Spleen (tissue), 11 donors: ENCODE measurements around the gene PFKFB1. TPM values are rescaled to one million over a fixed set of nuclear protein-coding genes. Genes with fewer than 3 reads are reported as not detected.

Experiments
- DNase-seq: peaks from one replicate; pipeline ENCODE4 v3.0.0-alpha.2; 2020
- H3K27ac ChIP-seq, 8 donors: fragments of 200-600 bp; sonication (generic) in 7 of 8; 1 replicate in 4 of 8; 2 replicates in 4 of 8; pipeline versions ENCODE4 v1.5.0 to v1.8.0; 2016 to 2021; ENCODE audit warnings: inconsistent platforms in 4 of 8, mild to moderate bottlenecking in 4 of 8, moderate library complexity in 1 of 8
- H3K27me3 ChIP-seq, 7 donors: fragments of 200-600 bp; sonication (generic) in 6 of 7; replicated peaks in 1 of 7; 1 replicate in 4 of 7; 2 replicates in 3 of 7; pipeline versions ENCODE4 v1.5.0 to v1.8.0; 2016 to 2021; ENCODE audit warnings: inconsistent platforms in 3 of 7, mild to moderate bottlenecking in 1 of 7
- H3K36me3 ChIP-seq, 6 donors: fragments of 200-600 bp; sonication (generic) in 5 of 6; 1 replicate in 4 of 6; 2 replicates in 2 of 6; pipeline versions ENCODE4 v1.5.0 to v1.8.0; 2016 to 2021; ENCODE audit warnings: inconsistent platforms in 2 of 6
- H3K4me1 ChIP-seq, 6 donors: fragments of 200-600 bp; sonication (generic) in 5 of 6; 1 replicate in 3 of 6; 2 replicates in 3 of 6; pipeline versions ENCODE4 v1.5.0 to v1.8.0; 2016 to 2021; ENCODE audit warnings: inconsistent platforms in 3 of 6
- H3K4me3 ChIP-seq, 8 donors: fragments of 200-600 bp; sonication (generic) in 7 of 8; 1 replicate in 4 of 8; 2 replicates in 4 of 8; pipeline versions ENCODE4 v1.5.0 to v1.8.0; 2016 to 2021; ENCODE audit warnings: inconsistent platforms in 4 of 8, mild to moderate bottlenecking in 4 of 8, moderate library complexity in 2 of 8
- H3K9me3 ChIP-seq, 8 donors: fragments of 200-600 bp; sonication (generic) in 7 of 8; 1 replicate in 4 of 8; 2 replicates in 4 of 8; pipeline versions ENCODE4 v1.5.0 to v1.8.0; 2016 to 2021; ENCODE audit warnings: inconsistent platforms in 4 of 8
- CTCF ChIP-seq, 11 experiments: fragments of 200-600 bp in 7 of 11; fragments of 450-650 bp in 4 of 11; sonication (generic) in 4 of 11; IDR thresholded peaks in 8 of 11; conservative IDR thresholded peaks in 3 of 11; 1 replicate in 7 of 11; 2 replicates in 4 of 11; pipeline versions ENCODE4 v1.4.0 to v1.8.0; 2016 to 2021; ENCODE audit warnings: antibody characterized with exemption in 11 of 11, inconsistent platforms in 4 of 11, mild to moderate bottlenecking in 1 of 11
- POLR2A ChIP-seq, 3 donors: fragments of 450-650 bp; IDR thresholded peaks; one replicate each; pipeline ENCODE4 v1.5.1; 2017; ENCODE audit warnings: antibody characterized with exemption in 3 of 3, mild to moderate bottlenecking in 1 of 3
- POLR2AphosphoS5 ChIP-seq, 3 donors: sonication (generic); formaldehyde crosslinking; IDR thresholded peaks; one replicate each; pipeline ENCODE4 v1.5.1; 2017; ENCODE audit warnings: antibody characterized with exemption in 3 of 3
- WGBS, 5 donors: extraction: QIAGEN DNeasy Blood & Tissue Kit in 3 of 5; methylation state at CpG; one replicate each; pipeline versions ENCODE4 v1.1.5 to v1.1.7; 2013 to 2018; 5-methylcytosine and 5-hydroxymethylcytosine counted together
- intact Hi-C: fragments of 100-400 bp; cut with DNase I; formaldehyde crosslinking; loops from one replicate; pipeline ENCODE4 v1.15.0; 2023; ENCODE audit warnings: low total_unique reads
- polyA plus RNA-seq, 3 donors: library from polyadenylated mRNA; stranded (reverse); fragments of 200-250 nt; gene quantifications; one replicate each; pipeline ENCODE4 v1.2.1, GENCODE V29; 2013
- total RNA-seq, 7 donors: library from RNA; depleted of rRNA in 3 of 7; stranded (reverse); fragments of >200 nt in 3 of 7; fragmentation: NEBNext Ultra II Directional in 4 of 7; extraction: Animal tissue kit (Norgen Biotek cat#: 25700) in 4 of 7; gene quantifications; one replicate each; pipeline versions ENCODE4 v1.1.0 to v1.2.1, GENCODE V29; 2016 to 2021
- donor health status: healthy with polysubstance abuse.
- donor health status: DM: no; HTN: no; CAD: no; lungs with moderate emphysema.
- donor health status: DM: no; HTN: no; CAD: no.
- donor health status: Bipolar disorder and iron deficiency.
- donor health status: healthy.
- donor health status: DM: no; HTN: no; CAD: no.
- donor health status: DM: yes; HTN: yes; CAD: no.

PFKFB1 gene
- total and polyA plus RNA-seq, 10 donors = 0.28 to 0.61 (median 0.38) TPM; not detected in 4

GRCh38 chrX:54934058-54934457 is 59.9 kb downstream of the PFKFB1 start:
- 60 to 94% (median 74%) methylated on average over 6 of the region's 6 CpGs for WGBS, 5 donors
- Histone ChIP-seq H3K4me3 (no peak overlapping the region), H3K9me3 (no peaks in the 10 kb centered on the region), H3K27me3 (no peaks in the 10 kb centered on the region), H3K36me3 (no peaks in the 10 kb centered on the region), H3K27ac (no peak overlapping the region), H3K4me1 (no peaks in the 10 kb centered on the region)
- TF ChIP-seq POLR2AphosphoS5 (IDR thresholded peaks at IDR 0.05) = no peak
- DNase-seq = no peak
- intact Hi-C loops = no loop called here

DNA sequence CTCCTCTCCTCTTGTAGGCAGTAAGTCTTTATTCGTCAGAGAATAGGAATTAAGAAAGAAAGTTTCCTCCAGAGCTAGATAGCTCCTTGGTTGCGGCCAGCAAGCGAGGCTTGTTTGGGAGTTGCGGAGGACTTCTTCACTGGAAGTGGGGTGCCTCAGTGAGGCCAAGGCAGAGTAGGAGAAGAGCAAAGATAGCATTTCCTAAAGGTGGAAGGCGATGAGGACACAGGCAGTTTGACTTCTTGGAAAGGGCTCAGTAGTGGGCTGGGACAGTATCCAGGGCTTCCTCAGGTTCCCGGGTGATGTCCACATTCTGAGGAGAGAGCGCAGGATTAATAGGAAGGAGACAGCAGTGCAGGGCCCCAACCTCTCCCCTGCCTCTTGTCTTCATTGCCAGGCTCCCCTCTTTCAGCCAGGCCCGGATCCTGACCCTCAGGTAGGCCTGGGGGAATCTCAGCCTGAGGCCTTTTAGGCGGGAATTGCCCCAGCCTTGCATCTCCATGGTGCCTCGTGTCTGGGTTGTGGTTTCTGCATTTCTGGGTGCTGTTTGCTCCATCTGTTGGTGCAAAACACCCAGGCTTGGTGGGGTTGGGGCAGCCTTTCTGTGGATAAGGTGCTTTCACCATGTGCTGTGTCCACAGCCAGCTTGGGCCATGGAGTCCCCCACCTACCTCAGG is 60.7 kb downstream of the PFKFB1 start:
- Histone ChIP-seq H3K27me3 (no peaks in the 10 kb centered on the region), H3K4me3 (no peak overlapping the region), H3K27ac (no peak overlapping the region), H3K9me3 (peaks cover 0 to under 1% (median 0%) of the 10 kb centered on the region in 8 donors), H3K4me1 (no peaks in the 10 kb centered on the region), H3K36me3 (no peaks in the 10 kb centered on the region)
- no peak for TF ChIP-seq POLR2A (IDR thresholded peaks at IDR 0.05)
- TF ChIP-seq POLR2AphosphoS5 (IDR thresholded peaks at IDR 0.05) = no peak
- no peak for TF ChIP-seq CTCF (IDR thresholded peaks at IDR 0.05 in 8 of 11, conservative IDR thresholded peaks at IDR 0.05 in 3 of 11)
- intact Hi-C loops = no loop called here
- DNase-seq = no peak
- WGBS, 5 donors = 79 to 95% (median 90%) methylated on average over 10 of the region's 10 CpGs

DNA sequence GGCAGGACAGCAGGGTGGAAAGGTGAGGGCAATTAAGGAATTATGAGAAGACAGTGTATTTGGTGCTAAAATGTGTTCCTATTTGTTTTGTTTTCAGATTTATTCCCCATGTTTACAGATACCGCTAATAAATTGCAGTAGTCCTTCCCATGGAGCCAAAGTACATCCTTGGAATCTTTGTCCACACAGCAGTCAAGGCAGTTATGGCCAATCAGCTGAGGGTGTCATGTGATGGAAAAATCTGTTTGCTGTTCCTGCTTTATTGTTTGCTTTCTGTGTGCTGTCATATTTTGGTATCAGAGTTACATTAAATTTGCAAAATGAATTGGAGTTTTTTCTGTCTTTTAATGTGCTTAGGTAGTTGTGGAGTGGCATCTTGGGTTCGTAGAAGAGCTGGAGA is 62.9 kb downstream of the PFKFB1 start:
- H3K27me3 ChIP-seq = no peaks in the 10 kb centered on the region
- no peaks in the 10 kb centered on the region for H3K4me1 ChIP-seq
- no peak for TF ChIP-seq POLR2AphosphoS5 (IDR thresholded peaks at IDR 0.05)
- TF ChIP-seq POLR2A (IDR thresholded peaks at IDR 0.05) = no peak
- TF ChIP-seq CTCF (IDR thresholded peaks at IDR 0.05 in 8 of 11, conservative IDR thresholded peaks at IDR 0.05 in 3 of 11) = no peak
- no peaks in the 10 kb centered on the region for H3K36me3 ChIP-seq
- H3K9me3 ChIP-seq = peaks cover 0 to 7% (median 0%) of the 10 kb centered on the region in 8 donors
- no peak overlapping the region for H3K27ac ChIP-seq
- 65 to 93% (median 89%) methylated on average over 2 of the region's 2 CpGs for WGBS, 5 donors
- DNase-seq = no peak
- intact Hi-C loops = no loop called here
- no peak overlapping the region for H3K4me3 ChIP-seq

DNA sequence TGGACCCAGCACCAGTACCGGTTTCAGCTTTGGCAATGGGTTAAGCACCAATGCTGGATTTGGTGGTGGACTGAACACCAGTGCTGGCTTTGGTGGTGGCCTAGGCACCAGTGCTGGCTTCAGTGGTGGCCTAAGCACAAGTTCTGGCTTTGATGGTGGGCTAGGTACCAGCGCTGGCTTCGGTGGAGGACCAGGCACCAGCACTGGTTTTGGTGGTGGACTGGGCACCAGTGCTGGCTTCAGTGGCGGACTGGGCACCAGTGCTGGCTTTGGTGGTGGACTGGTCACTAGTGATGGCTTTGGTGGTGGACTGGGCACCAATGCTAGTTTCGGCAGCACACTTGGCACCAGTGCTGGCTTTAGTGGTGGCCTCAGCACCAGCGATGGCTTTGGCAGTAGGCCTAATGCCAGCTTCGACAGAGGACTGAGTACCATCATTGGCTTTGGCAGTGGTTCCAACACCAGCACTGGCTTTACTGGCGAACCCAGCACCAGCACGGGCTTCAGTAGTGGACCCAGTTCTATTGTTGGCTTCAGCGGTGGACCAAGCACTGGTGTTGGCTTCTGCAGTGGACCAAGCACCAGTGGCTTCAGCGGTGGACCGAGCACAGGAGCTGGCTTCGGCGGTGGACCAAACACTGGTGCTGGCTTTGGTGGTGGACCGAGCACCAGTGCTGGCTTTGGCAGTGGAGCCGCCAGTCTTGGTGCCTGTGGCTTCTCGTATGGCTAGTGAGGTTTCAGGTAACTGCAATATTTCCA is 63.5 kb downstream of the PFKFB1 start:
- Histone ChIP-seq H3K9me3 (peaks cover 0 to 7% (median 0%) of the 10 kb centered on the region in 8 donors), H3K36me3 (no peaks in the 10 kb centered on the region), H3K27me3 (no peaks in the 10 kb centered on the region), H3K27ac (no peak overlapping the region), H3K4me1 (no peaks in the 10 kb centered on the region), H3K4me3 (no peak overlapping the region)
- intact Hi-C loops = no loop called here
- TF ChIP-seq POLR2A (IDR thresholded peaks at IDR 0.05) = no peak
- no peak for TF ChIP-seq CTCF (IDR thresholded peaks at IDR 0.05 in 8 of 11, conservative IDR thresholded peaks at IDR 0.05 in 3 of 11)
- TF ChIP-seq POLR2AphosphoS5 (IDR thresholded peaks at IDR 0.05) = no peak
- WGBS, 5 donors = 80 to 95% (median 90%) methylated on average over 2 to 17 of the region's 17 CpGs
- DNase-seq = no peak
